DMS53 treated with DMSO at 0.1 percent for 48 hours (cell line): ENCODE data around the gene SIPA1L3.
"Not testable (repeated sequence)": the region's sequence is repeated elsewhere in the genome, so short reads cannot be mapped to it uniquely, and the experiment has no call there.

Experiments
- DNase-seq: peaks from one replicate; lab custom pipeline; 2025; ENCODE audit not compliant: unreplicated experiment; lab: John Stamatoyannopoulos, UW

Gene SIPA1L3

GRCh38 chr19:37907735-37908455 lies 887 bp downstream of the SIPA1L3 start:
- DNase-seq, result no peak

- no peak for DNase-seq
Observed at GRCh38 chr19:37909661-37910199, 2.7 kb downstream of the SIPA1L3 start.

GRCh38 chr19:37914908-37915307 lies 7.9 kb downstream of the SIPA1L3 start:
- DNase-seq, result peak; percentile 12

GRCh38 chr19:37920591-37921450 lies 13.8 kb downstream of the SIPA1L3 start:
- peak; percentile 24 for DNase-seq

DNA sequence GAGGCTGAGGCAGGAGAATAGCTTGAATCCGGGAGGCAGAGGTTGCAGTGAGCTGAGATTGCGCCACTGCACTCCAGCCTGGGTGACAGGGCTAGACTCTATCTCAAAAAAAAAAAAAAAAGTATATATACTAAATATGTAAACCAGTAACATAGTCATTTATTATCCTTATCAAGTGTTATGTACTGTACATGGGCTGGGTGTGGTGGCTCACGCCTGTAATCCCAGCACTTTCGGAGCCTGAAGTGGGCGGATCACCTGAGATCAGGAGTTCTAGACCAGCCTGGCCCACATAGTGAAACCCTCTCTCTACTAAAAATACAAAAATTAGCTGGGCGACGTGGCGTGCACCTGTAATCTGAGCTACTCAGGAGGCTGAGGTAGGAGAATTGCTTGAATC lies 17.6 kb downstream of the SIPA1L3 start:
- DNase-seq, result not testable (repeated sequence)

DNA sequence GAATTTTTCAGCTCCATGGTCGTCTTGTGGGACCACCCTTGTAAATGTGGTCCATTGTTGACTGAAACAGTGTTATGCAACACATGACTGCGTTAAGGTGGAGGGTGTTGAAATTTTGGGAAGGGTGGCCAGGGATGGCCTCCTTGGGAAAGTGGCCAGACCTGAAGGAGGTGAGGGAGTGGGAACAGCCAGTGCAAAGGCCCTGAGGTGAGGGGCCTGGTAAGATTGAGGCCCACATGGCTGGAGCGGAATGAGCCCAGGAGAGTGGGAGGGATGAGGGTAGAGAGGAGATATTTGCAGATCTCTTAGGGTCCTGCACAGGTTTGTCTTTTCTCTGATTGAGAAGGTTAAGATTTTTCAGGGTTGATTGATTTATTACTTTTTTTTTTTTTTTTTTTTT lies 18.2 kb downstream of the SIPA1L3 start:
- DNase-seq, result no peak

GRCh38 chr19:37926255-37926654 lies 19.2 kb downstream of the SIPA1L3 start:
- no peak for DNase-seq

DNA sequence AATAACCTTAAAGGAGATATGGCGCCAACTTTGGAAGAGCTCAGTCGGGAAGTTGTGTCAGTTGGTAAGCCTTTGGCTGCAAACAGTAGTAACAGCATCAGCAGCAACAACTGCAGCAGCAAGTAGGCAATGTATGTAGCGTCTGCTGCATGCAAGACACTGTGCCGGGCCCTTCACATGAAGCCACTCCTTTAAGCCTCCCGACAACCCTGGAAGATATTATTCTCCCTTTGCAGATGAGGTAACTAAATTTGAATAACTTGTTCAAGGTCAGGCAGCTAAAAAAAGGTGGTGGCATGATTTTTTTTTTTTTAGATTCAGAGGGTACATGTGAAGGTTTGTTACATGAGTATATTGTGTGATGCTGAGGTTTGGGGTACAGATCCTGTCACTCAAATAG lies 19.7 kb downstream of the SIPA1L3 start:
- DNase-seq, result no peak

GRCh38 chr19:37928527-37929286 lies 21.7 kb downstream of the SIPA1L3 start:
- no peak for DNase-seq

- DNase-seq, result no peak
Observed at GRCh38 chr19:37929355-37929923, 22.4 kb downstream of the SIPA1L3 start.

- DNase-seq, result no peak
Observed at GRCh38 chr19:37930416-37930815, 23.4 kb downstream of the SIPA1L3 start.

GRCh38 chr19:37931881-37932655 lies 25.1 kb downstream of the SIPA1L3 start:
- DNase-seq, result peak; percentile 97

DNA sequence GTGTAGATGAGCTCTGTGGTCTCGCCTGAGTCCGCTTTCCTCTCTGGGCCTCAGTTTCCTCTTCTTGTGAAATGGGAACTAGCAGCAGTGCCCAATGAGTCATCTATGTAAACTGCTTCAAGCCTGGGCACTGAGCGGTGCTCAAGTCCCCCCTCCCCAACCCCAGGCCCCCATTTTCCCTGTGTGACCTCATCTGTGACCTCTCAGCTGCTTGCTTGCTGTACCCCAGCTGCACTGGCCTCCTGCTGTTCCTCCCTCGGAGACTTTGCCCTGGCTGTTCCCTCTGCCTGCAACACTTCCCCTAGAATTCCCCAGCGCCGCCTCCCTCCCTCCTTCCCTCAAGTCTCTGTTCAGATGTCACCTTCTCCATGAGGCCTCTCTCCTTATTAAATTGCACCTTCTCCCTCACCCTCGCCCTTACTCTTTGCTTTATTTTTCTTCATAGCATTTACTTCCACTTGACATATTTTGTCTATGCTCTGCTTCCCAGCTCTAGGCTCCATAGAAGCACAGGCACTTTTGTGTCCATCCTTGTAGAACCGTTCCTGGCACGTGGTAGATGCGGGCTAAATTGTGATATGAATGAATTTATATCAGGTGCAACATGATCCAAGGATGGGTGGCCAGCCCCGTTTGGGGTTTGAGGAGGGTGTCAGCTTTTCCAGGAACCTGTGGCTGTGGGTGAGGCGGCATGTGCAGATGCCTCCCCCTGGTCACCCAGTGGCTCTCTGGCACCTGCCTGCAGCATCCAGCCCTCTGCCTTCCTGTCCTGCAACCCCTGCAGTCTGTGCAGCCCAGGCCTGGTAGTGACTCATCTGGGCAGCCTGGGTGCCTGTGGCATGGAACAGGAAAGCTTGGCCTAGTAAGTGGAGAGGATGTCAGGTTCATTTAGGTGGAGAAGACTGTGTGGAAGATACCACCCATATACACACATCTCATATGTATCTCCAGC lies 26.3 kb downstream of the SIPA1L3 start:
- DNase-seq, result peak; percentile 75

DNA sequence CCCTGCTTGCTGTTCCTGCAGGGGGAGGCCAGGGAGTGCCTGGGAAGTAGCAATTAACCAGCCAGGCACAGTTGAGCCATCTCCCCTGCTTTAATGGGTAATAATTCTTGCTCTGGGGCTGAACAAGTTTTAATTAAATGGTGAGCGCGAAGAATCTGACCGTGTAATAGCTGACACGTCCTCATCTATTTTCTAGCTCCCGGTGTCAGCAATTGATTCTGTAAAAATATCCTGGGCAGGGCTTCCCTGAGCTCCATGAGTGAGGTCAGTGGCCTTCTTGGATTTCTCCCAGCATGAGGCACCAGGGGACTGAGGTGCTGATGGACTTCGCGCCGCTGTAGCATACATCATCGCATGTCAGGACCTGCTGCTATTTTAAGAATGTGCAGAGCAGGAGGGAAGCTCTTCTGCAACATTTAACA lies 26.9 kb downstream of the SIPA1L3 start:
- DNase-seq, result no peak

- no peak for DNase-seq
Observed at GRCh38 chr19:37935341-37935740, 28.3 kb downstream of the SIPA1L3 start.

DNA sequence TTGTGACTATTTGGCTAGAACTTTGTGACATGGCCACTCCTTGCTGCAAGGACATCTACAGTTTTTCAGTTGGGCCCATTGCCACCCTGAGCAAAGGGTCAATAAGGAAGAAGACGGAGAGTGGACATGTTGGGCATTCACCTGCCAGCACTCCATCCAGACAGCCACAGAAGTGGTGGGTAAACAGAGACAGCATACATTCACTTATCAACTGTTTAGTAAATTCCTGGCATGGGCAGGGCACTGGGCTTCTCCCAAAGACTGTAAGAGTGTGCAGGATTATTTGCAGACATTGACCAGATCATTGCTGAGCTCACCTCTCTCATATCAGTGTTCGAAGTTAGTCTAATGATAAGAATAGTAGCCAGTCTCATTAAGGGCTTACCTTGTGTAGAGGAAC lies 29.2 kb downstream of the SIPA1L3 start:
- no peak for DNase-seq

GRCh38 chr19:37936886-37937285 lies 29.9 kb downstream of the SIPA1L3 start:
- DNase-seq, result no peak

DNA sequence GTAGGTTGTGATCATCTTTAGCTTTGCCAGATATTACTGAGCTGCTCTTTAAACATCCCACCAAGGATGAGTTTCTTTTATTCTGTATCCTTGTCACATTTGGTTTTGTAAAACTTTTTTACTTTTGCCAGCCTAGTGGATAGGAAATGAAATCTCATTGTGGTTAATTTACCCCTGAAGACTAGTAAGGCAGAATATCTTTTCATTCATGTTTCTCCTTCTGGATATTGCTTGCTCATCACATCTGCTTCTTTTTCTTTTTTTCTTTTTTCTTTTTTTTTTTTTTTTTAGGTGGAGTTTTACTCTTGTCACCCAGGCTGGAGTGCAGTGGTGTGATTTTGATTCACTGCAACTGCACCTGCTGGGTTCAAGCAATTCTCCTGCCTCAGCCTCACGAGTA lies 31.3 kb downstream of the SIPA1L3 start:
- DNase-seq, result no peak
